ENCODE data around the gene CKAP5. TPM values are rescaled to one million over a fixed set of nuclear protein-coding genes. Genes with fewer than 3 reads are reported as not detected.
"Not testable (repeated sequence)": the region's sequence is repeated elsewhere in the genome, so short reads cannot be mapped to it uniquely, and the experiment has no call there.

CKAP5 gene
- polyA plus RNA-seq, 1 donor (not counting 4 experiments of a cell fraction or from before 2014, with no cell fraction given) = 96.4 TPM

- FAIRE-seq = no peak
- dilution Hi-C loops (cut with MboI; ENCODE audit: extremely low pct_ligation_motif_present, low sequenced_read_pairs) = no loop called here
- no peaks in the 10 kb centered on the region for H3K9me1 ChIP-seq (ENCODE audit: control insufficient read depth, extremely low read depth, insufficient read depth, low read length)
These were observed 135.2 kb downstream of the CKAP5 start for GRCh38 chr11:46710821-46711269.

GRCh38 chr11:46709351-46709750, 136.7 kb downstream of the CKAP5 start:
- H3K9ac ChIP-seq (ENCODE audit: control insufficient read depth, extremely low read depth, insufficient read depth, low read length); dilution Hi-C loops (cut with MboI; ENCODE audit: extremely low pct_ligation_motif_present, low sequenced_read_pairs); H3K9me1 ChIP-seq (ENCODE audit: control insufficient read depth, extremely low read depth, insufficient read depth, low read length); H4K20me1 ChIP-seq (ENCODE audit: control insufficient read depth, extremely low read depth, insufficient read depth, low read length); H3K4me3 ChIP-seq (ENCODE audit: control insufficient read depth in 2 of 3, extremely low read depth in 1 of 3, insufficient read depth in 2 of 3, low read depth in 1 of 3, low read length in 3 of 3); H2AFZ ChIP-seq (ENCODE audit: control insufficient read depth, low read length); H3K4me2 ChIP-seq (ENCODE audit: control insufficient read depth, extremely low read depth, insufficient read depth, low read depth, low read length); DNase-seq (ENCODE audit: low read depth, low spot score); H3K9me3 ChIP-seq (ENCODE audit: control insufficient read depth, low read depth, low read length); H3K4me1 ChIP-seq (ENCODE audit: control insufficient read depth, extremely low read depth, insufficient read depth, low read length); H3K27me3 ChIP-seq (ENCODE audit: control insufficient read depth, extremely low read depth, insufficient read depth, low read length); H3K27ac ChIP-seq (ENCODE audit: control insufficient read depth, insufficient read depth, low read length); FAIRE-seq: not testable (repeated sequence)
- Histone ChIP-seq H3K79me2 (ENCODE audit: control insufficient read depth, insufficient read depth, low read length) (peaks cover 17% of the 10 kb centered on the region), H3K36me3 (ENCODE audit: control insufficient read depth in 2 of 2, extremely low read depth in 1 of 2, insufficient read depth in 2 of 2, low read length in 2 of 2) (peaks cover 14 to 31% of the 10 kb centered on the region in 2 experiments)

More at GRCh38 chr11:46710821-46711269, 135.2 kb downstream of the CKAP5 start:
- Histone ChIP-seq H3K79me2 (ENCODE audit: control insufficient read depth, insufficient read depth, low read length) (peaks cover 2% of the 10 kb centered on the region), H3K9me3 (ENCODE audit: control insufficient read depth, low read depth, low read length) (no peaks in the 10 kb centered on the region), H2AFZ (ENCODE audit: control insufficient read depth, low read length) (no peak overlapping the region), H4K20me1 (ENCODE audit: control insufficient read depth, extremely low read depth, insufficient read depth, low read length) (peaks cover under 1% of the 10 kb centered on the region), H3K4me3 (ENCODE audit: control insufficient read depth in 2 of 3, extremely low read depth in 1 of 3, insufficient read depth in 2 of 3, low read depth in 1 of 3, low read length in 3 of 3) (no peak overlapping the region), H3K27me3 (ENCODE audit: control insufficient read depth, extremely low read depth, insufficient read depth, low read length) (no peaks in the 10 kb centered on the region), H3K4me2 (ENCODE audit: control insufficient read depth, extremely low read depth, insufficient read depth, low read depth, low read length) (no peak overlapping the region), H3K27ac (ENCODE audit: control insufficient read depth, insufficient read depth, low read length) (no peak overlapping the region), H3K9ac (ENCODE audit: control insufficient read depth, extremely low read depth, insufficient read depth, low read length) (no peak overlapping the region), H3K36me3 (ENCODE audit: control insufficient read depth in 2 of 2, extremely low read depth in 1 of 2, insufficient read depth in 2 of 2, low read length in 2 of 2) (peaks cover 10 to 19% of the 10 kb centered on the region in 2 experiments), H3K4me1 (ENCODE audit: control insufficient read depth, extremely low read depth, insufficient read depth, low read length) (peaks cover 6% of the 10 kb centered on the region)
- TF ChIP-seq EZH2 (IDR thresholded peaks at IDR 0.05; ENCODE audit: low read length) (no peak), CTCF (optimal IDR thresholded peaks at IDR 0.05 in 1 of 3, IDR thresholded peaks at IDR 0.05 in 1 of 3, conservative IDR thresholded peaks at IDR 0.05 in 1 of 3; ENCODE audit: extremely low read depth in 1 of 3, insufficient read depth in 2 of 3, low read length in 3 of 3) (no peak)
- no peak for DNase-seq (ENCODE audit: low read depth, low spot score)

- H3K36me3 ChIP-seq (ENCODE audit: control insufficient read depth in 2 of 2, extremely low read depth in 1 of 2, insufficient read depth in 2 of 2, low read length in 2 of 2) = peaks cover 27 to 47% of the 10 kb centered on the region in 2 experiments
- no peaks in the 10 kb centered on the region for H3K9me3 ChIP-seq (ENCODE audit: control insufficient read depth, low read depth, low read length)
- H3K4me1 ChIP-seq (ENCODE audit: control insufficient read depth, extremely low read depth, insufficient read depth, low read length) = peaks cover under 1% of the 10 kb centered on the region
- no peak for DNase-seq (ENCODE audit: low read depth, low spot score)
- H3K4me3 ChIP-seq (ENCODE audit: control insufficient read depth in 2 of 3, extremely low read depth in 1 of 3, insufficient read depth in 2 of 3, low read depth in 1 of 3, low read length in 3 of 3) = no peak overlapping the region
- H3K4me2 ChIP-seq (ENCODE audit: control insufficient read depth, extremely low read depth, insufficient read depth, low read depth, low read length) = no peak overlapping the region
- no peak for TF ChIP-seq CTCF (optimal IDR thresholded peaks at IDR 0.05 in 1 of 3, IDR thresholded peaks at IDR 0.05 in 1 of 3, conservative IDR thresholded peaks at IDR 0.05 in 1 of 3; ENCODE audit: extremely low read depth in 1 of 3, insufficient read depth in 2 of 3, low read length in 3 of 3)
- H4K20me1 ChIP-seq (ENCODE audit: control insufficient read depth, extremely low read depth, insufficient read depth, low read length) = peaks cover 3% of the 10 kb centered on the region
- H2AFZ ChIP-seq (ENCODE audit: control insufficient read depth, low read length) = no peak overlapping the region
- H3K27ac ChIP-seq (ENCODE audit: control insufficient read depth, insufficient read depth, low read length) = no peak overlapping the region
- no peak overlapping the region for H3K9ac ChIP-seq (ENCODE audit: control insufficient read depth, extremely low read depth, insufficient read depth, low read length)
- no peaks in the 10 kb centered on the region for H3K9me1 ChIP-seq (ENCODE audit: control insufficient read depth, extremely low read depth, insufficient read depth, low read length)
- peaks cover 35% of the 10 kb centered on the region for H3K79me2 ChIP-seq (ENCODE audit: control insufficient read depth, insufficient read depth, low read length)
- FAIRE-seq = no peak
- H3K27me3 ChIP-seq (ENCODE audit: control insufficient read depth, extremely low read depth, insufficient read depth, low read length) = no peaks in the 10 kb centered on the region
- dilution Hi-C loops (cut with MboI; ENCODE audit: extremely low pct_ligation_motif_present, low sequenced_read_pairs) = no loop called here
These were observed 139.2 kb downstream of the CKAP5 start for GRCh38 chr11:46706886-46707285.
